Caco-2 (cell line): Measurements from ENCODE around the gene COL26A1. TPM values are rescaled to one million over a fixed set of nuclear protein-coding genes. Genes with fewer than 3 reads are reported as not detected.

Experiments used
- BruUV-seq: library from RNA; stranded (reverse); fragments of 400-500 nt; replicated peaks from 2 replicates; lab custom pipeline; 2021; lab: Mats Ljungman, UMichigan
- CTCF ChIA-PET: fragments of 300-600 bp; sonication (Branson Sonifier 250); formaldehyde crosslinking; loops from one replicate; lab custom pipeline; 2022; ENCODE audit warnings: antibody characterized with exemption; lab: Charles Lee
- POLR2A ChIA-PET: fragments of 300-600 bp; sonication (Branson Sonifier 250); formaldehyde crosslinking; loops from one replicate; lab custom pipeline; 2022; ENCODE audit warnings: antibody characterized with exemption; lab: Charles Lee
- DNase-seq, 2 experiments: peaks; one replicate each; pipeline versions ENCODE4 v3.0.0 to v3.0.0-alpha.2; 2020 to 2022
- H3K27me3 ChIP-seq: replicated peaks from 2 replicates; pipeline ENCODE4 v1.6.0; 2011; ENCODE audit warnings: low read length; ENCODE audit not compliant: control insufficient read depth, insufficient read depth
- H3K36me3 ChIP-seq: 2 replicates; pipeline ENCODE4 v1.5.1; 2011; ENCODE audit warnings: low read length; ENCODE audit not compliant: control insufficient read depth, insufficient read depth
- H3K4me1 ChIP-seq: fragments of 250-450 bp; sonication (Bioruptor Pico); 2 replicates; pipeline ENCODE4 v1.5.1; 2020; ENCODE audit warnings: mild to moderate bottlenecking
- H3K4me3 ChIP-seq: 2 replicates; pipeline ENCODE4 v1.5.1; 2011; ENCODE audit warnings: low read depth, mild to moderate bottlenecking, control low read depth, low read length
- H3K9me3 ChIP-seq: fragments of 250-450 bp; sonication (Bioruptor Pico); 2 replicates; pipeline ENCODE4 v1.5.1; 2020; ENCODE audit warnings: mild to moderate bottlenecking, moderate library complexity
- H3K27ac Mint-ChIP-seq: one replicate; pipeline ENCODE4 v1.8.0; 2022; ENCODE audit warnings: mixed read lengths; ENCODE audit not compliant: unreplicated experiment
- H3K27me3 Mint-ChIP-seq: one replicate; pipeline ENCODE4 v1.8.0; 2022; ENCODE audit warnings: mixed read lengths; ENCODE audit not compliant: insufficient read depth, unreplicated experiment
- H3K36me3 Mint-ChIP-seq: one replicate; pipeline ENCODE4 v1.8.0; 2022; ENCODE audit warnings: mild to moderate bottlenecking, mixed read lengths; ENCODE audit not compliant: insufficient read depth, unreplicated experiment
- H3K4me1 Mint-ChIP-seq: one replicate; pipeline ENCODE4 v1.8.0; 2022; ENCODE audit warnings: low read depth, mixed read lengths; ENCODE audit not compliant: unreplicated experiment
- H3K4me3 Mint-ChIP-seq: one replicate; pipeline ENCODE4 v1.8.0; 2022; ENCODE audit warnings: mild to moderate bottlenecking, moderate library complexity, mixed read lengths; ENCODE audit not compliant: unreplicated experiment
- H3K9me3 Mint-ChIP-seq: one replicate; pipeline ENCODE4 v1.8.0; 2022; ENCODE audit warnings: mixed read lengths; ENCODE audit not compliant: unreplicated experiment
- intact Hi-C: fragments of 100-400 bp; cut with micrococcal nuclease; formaldehyde crosslinking; loops from one replicate; pipeline ENCODE4 v1.10.0; 2022; ENCODE audit not compliant: unreplicated experiment
- total RNA-seq: library from RNA; stranded (reverse); gene quantifications from 2 replicates; pipeline ENCODE4 v1.2.3, GENCODE V29; 2022
- TF ChIP-seq, protein P1 (sequence below), 2 experiments: fragments of 200-600 bp in 1 of 2; IDR thresholded peaks; 1 replicate in 1 of 2; 2 replicates in 1 of 2; pipeline versions ENCODE4 v1.5.1 to v1.8.0; 2011 to 2022; ENCODE audit warnings: antibody characterized with exemption in 1 of 2, control low read depth in 1 of 2, inconsistent platforms in 1 of 2, low read depth in 1 of 2, low read length in 1 of 2, mild to moderate bottlenecking in 1 of 2, moderate library complexity in 1 of 2; ENCODE audit not compliant: insufficient read depth in 1 of 2, severe bottlenecking in 1 of 2, unreplicated experiment in 1 of 2

Gene COL26A1
- total RNA-seq, 1 experiment from 2014 or later, result 23.3 TPM

DNA sequence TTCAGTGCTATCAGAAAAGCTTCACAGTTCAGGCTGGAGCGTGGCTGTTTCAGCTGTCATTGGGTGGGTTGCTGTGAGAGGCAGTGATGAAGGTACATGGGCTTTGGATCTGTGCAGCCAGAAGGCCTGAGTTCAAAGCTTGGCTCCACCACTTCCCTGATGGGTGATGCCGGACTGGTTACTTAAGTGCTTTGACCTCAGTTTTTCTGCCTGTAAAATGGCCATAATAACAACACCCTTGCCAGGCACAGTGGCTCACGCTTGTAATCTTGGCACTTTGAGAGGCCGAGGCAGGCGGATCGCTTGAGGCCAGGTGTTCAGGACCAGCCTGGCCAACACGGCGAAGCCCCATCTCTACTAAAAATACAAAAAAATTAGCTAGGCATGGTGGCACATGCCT is 30.6 kb upstream of the COL26A1 start:
- Mint-ChIP-seq H3K4me3 (no peak overlapping the region), H3K27me3 (no peaks in the 10 kb centered on the region), H3K27ac (no peak overlapping the region), H3K9me3 (no peaks in the 10 kb centered on the region), H3K36me3 (no peaks in the 10 kb centered on the region), H3K4me1 (no peaks in the 10 kb centered on the region)
- CTCF ChIA-PET, result no interaction called here
- intact Hi-C loops, result no loop called here
- Histone ChIP-seq H3K27me3 (no peaks in the 10 kb centered on the region), H3K9me3 (no peaks in the 10 kb centered on the region), H3K4me1 (no peaks in the 10 kb centered on the region), H3K36me3 (no peaks in the 10 kb centered on the region), H3K4me3 (no peak overlapping the region)
- no peak for DNase-seq
- BruUV-seq, result no TSS peak
- POLR2A ChIA-PET, result interaction anchor here (0.6 kb wide), 1 partner anchor 24 kb away, joined by 3 read pairs; no protein-coding TSS in a partner anchor
- TF ChIP-seq, protein P1, sequence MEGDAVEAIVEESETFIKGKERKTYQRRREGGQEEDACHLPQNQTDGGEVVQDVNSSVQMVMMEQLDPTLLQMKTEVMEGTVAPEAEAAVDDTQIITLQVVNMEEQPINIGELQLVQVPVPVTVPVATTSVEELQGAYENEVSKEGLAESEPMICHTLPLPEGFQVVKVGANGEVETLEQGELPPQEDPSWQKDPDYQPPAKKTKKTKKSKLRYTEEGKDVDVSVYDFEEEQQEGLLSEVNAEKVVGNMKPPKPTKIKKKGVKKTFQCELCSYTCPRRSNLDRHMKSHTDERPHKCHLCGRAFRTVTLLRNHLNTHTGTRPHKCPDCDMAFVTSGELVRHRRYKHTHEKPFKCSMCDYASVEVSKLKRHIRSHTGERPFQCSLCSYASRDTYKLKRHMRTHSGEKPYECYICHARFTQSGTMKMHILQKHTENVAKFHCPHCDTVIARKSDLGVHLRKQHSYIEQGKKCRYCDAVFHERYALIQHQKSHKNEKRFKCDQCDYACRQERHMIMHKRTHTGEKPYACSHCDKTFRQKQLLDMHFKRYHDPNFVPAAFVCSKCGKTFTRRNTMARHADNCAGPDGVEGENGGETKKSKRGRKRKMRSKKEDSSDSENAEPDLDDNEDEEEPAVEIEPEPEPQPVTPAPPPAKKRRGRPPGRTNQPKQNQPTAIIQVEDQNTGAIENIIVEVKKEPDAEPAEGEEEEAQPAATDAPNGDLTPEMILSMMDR (IDR thresholded peaks at IDR 0.05; ENCODE audit: insufficient read depth in 1 of 2, low read depth in 1 of 2, low read length in 1 of 2, severe bottlenecking in 1 of 2, unreplicated experiment in 1 of 2), result no peak

DNA sequence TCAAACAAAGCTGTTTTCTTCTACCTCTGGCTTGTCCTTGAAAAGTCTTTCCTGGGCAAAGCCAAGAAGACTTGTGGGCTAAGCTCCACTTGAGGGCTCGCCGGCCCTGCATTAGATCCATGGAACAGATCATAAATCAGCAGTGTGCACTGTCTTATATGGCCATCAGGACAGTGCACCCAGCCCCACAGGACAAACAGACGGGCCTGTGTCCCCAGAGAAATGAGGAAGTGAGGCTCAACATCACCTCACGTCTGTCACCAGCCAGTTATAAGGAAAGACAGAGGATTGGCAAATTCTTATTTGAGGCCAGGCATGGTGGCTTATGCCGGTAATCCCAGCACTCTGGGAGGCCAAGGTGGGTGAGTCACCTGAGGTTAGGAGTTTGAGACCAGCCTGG is 28.8 kb upstream of the COL26A1 start:
- no peaks in the 10 kb centered on the region for H3K4me1 ChIP-seq
- ChIA-PET CTCF (no interaction called here), POLR2A (no interaction called here)
- no TSS peak for BruUV-seq
- TF ChIP-seq, protein P1 (IDR thresholded peaks at IDR 0.05; ENCODE audit: insufficient read depth in 1 of 2, low read depth in 1 of 2, low read length in 1 of 2, severe bottlenecking in 1 of 2, unreplicated experiment in 1 of 2), result no peak
- H3K4me3 ChIP-seq, result no peak overlapping the region
- no peaks in the 10 kb centered on the region for H3K27me3 ChIP-seq
- intact Hi-C loops, result no loop called here
- H3K36me3 ChIP-seq, result no peaks in the 10 kb centered on the region
- no peak overlapping the region for H3K27ac Mint-ChIP-seq
- H3K4me3 Mint-ChIP-seq, result no peak overlapping the region
- DNase-seq, result no peak
- H3K4me1 Mint-ChIP-seq, result no peaks in the 10 kb centered on the region
- no peaks in the 10 kb centered on the region for H3K9me3 Mint-ChIP-seq
- no peaks in the 10 kb centered on the region for H3K27me3 Mint-ChIP-seq
- no peaks in the 10 kb centered on the region for H3K36me3 Mint-ChIP-seq
- no peaks in the 10 kb centered on the region for H3K9me3 ChIP-seq

DNA sequence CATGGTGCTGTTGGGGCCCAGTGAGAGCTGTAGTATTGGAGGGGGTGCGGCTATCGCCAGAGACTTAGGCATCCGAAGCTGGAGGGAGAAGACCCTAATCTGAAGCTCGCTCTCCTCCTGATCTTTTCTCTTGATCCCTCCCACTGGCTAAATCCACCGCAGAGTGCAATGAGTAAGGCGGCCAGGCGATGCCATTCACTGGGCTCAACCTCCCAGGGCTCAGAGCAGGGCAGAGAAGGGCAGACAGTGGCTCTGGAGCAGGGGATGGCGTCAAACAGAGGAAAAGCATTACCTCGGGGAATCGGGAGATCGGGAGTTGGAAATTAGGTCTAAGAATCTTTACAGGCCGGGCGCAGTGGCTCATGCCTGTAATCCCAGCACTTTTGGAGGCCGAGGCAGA is 22.3 kb upstream of the COL26A1 start:
- no peaks in the 10 kb centered on the region for H3K4me1 ChIP-seq
- no peaks in the 10 kb centered on the region for H3K36me3 Mint-ChIP-seq
- TF ChIP-seq, protein P1 (IDR thresholded peaks at IDR 0.05; ENCODE audit: insufficient read depth in 1 of 2, low read depth in 1 of 2, low read length in 1 of 2, severe bottlenecking in 1 of 2, unreplicated experiment in 1 of 2), result no peak
- H3K27me3 Mint-ChIP-seq, result no peaks in the 10 kb centered on the region
- no peak for DNase-seq
- no peaks in the 10 kb centered on the region for H3K36me3 ChIP-seq
- no peaks in the 10 kb centered on the region for H3K9me3 Mint-ChIP-seq
- no peak overlapping the region for H3K4me3 ChIP-seq
- ChIA-PET POLR2A (no interaction called here), CTCF (no interaction called here)
- intact Hi-C loops, result no loop called here
- H3K27ac Mint-ChIP-seq, result no peak overlapping the region
- no TSS peak for BruUV-seq
- H3K27me3 ChIP-seq, result no peaks in the 10 kb centered on the region
- H3K4me3 Mint-ChIP-seq, result no peak overlapping the region
- H3K4me1 Mint-ChIP-seq, result no peaks in the 10 kb centered on the region
- no peaks in the 10 kb centered on the region for H3K9me3 ChIP-seq
